Activated CD8-positive, alpha-beta memory T cell treated with anti-CD3 and anti-CD28 coated beads, Interleukin-2, amount 50 U/mL, for 1 hour (primary cell): ENCODE results near the gene FUT7.
"Not testable (repeated sequence)": the region's sequence is repeated elsewhere in the genome, so short reads cannot be mapped to it uniquely, and the experiment has no call there.

Experiments used
- DNase-seq: peaks from one replicate; pipeline ENCODE4 v3.0.0-alpha.2; 2020; ENCODE audit errors: extremely low read depth

FUT7 gene

DNA sequence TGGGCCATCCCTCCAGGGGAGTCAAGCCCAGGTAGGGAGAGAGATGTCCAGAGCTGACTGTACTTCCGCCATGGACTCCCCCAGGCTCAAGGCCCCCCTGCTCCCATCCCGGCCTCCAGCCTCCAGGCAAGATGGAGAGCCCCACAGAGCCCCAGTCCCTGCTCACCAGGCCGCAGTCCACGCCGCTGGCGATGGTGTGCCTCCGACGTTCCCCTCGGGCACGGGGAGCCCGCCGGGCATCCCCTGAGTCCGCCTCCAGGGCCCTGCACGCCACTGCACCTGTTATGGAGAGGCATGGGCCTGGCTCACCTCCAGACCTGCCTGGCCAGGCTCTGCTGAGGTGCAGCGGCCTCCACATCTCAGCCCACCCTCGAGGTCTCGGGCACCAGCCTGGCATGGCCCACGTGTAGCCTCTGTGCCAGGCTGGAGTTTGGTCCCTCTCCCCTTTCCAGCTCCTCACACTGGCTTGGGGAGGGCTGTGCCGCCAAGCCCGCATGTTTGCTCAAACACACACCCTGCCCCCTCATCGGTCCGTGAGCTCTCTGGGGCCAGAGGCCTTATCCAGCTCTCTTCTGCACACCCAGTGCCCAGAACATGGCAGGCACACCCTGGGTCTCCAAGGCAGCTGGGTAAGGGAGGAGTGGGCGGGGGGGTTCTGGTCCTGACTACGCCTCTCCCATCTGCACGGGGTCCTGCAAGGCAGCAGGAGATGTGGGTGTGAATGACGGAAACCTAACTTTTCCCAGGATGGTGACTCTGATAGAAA, 34.4 kb upstream of the FUT7 start:
- DNase-seq: no peak

DNA sequence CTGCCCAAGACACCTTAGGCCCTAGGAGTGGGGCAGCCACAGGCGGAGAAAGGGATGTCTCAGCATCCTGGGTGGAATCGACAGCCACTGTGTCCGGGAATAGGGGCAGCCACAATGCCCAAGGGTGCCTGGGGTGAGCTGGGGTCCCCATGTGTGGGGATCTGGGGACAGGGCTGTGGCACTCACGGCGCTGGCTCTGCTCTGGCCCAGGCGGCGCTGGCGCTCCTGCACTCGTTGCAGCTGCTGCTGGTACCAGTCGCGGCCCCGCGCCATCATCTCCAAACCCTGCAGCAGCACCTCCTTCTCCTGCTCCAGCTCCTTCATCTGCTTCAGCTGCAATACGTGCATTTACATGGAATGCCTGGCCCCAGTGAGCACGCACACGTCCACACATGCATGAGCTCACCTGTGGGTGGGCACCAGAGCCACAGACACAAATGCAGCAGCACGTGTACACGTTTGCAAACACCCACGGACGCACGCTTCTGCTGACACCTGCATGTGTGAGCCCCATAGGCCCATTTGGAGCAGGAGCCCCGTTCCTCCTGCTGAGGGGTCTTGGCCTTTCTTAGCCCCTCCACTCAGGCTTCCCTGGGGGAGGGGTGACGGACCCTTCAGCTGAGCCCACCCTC, 33.6 kb upstream of the FUT7 start:
- DNase-seq: no peak

DNA sequence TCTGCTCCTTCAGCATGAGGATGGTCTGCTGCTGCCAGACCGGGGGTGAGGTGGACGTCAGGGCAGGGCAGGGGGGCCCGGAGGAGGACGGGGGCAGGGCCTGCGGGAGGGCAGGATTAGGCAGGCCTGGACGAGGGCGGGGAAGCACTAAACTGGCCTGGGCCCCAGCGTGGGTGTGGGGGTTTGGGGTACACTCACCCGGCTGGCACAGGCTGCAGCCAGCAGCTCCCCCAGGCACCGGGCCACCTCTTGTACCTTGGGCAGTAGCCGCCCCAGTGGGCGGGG, 32.9 kb upstream of the FUT7 start:
- no peak for DNase-seq

DNA sequence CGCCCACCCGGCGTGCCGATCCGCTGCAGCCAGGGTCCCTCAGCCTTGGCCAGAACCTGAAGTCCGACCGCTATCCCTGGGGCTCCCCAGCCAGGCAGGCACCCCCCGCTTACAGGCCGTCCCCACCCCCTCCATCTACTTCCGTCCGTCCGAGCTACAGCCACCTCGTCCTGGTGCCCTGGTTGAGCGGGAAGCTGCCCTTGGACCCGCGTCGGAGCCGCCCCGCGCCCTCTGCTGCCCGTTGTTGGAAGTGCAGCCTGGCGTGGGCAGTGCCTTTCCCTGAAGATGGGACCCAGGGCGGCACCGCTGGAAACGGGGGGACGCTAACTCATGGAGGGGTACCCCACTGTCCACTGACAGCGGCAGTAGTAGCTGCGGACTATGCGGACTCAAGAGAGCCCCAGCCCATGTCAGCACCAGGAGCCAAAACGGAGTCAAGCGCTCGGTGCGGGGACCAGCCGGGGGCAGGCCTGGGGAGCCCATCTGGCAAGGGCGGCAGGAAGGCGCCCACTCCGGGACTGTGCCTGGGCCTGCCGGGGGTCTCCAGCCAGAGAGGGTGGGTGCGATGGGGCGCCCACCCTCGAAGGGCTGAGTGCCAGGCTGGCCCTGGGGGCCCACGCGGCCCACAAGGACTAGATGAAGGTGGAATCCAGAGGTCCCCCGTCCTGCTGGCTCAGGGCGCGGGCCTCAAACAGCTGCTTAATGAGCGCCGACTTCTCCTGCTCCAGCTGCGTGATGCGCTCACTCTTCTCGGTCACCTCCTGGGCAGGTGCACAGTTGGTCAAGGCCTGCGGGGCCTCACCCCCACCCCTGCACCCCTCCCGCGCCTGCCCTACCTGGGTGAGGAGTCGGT, 32.4 kb upstream of the FUT7 start:
- DNase-seq: no peak

DNA sequence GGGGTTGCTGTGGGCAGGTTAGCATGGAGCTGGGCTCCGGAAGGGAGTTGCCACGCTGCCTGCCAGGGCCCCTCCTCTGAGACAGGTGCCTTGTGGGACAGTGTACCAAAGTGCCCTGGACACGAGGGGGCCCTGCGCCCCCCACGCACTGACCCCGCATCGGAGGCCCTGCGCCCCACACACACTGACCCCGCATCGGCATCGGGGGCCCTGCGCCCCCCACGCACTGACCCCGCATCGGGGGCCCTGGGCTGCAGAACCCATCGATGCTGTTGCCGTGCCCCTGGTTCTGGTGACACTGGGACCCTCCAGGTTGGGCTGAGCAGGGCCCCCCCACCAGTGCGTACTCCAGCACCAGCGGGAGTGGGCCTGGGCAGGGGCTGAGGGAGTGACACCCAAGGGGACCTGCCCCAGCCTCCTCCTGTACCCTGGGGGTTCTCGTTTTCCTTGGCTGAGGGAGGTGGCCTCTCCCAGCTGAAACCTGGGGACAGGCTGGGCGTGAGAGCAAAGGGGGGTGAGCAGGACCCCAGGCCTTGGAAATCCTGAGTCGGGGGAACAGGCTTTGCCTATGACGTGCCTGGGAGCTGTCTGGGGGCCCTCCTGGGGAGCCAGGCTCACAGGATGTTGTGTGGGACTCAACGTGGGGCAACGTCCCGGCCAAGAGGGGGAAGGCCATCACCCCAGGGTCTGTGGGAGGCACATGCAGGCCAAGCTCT, 31.6 kb upstream of the FUT7 start:
- no peak for DNase-seq

DNA sequence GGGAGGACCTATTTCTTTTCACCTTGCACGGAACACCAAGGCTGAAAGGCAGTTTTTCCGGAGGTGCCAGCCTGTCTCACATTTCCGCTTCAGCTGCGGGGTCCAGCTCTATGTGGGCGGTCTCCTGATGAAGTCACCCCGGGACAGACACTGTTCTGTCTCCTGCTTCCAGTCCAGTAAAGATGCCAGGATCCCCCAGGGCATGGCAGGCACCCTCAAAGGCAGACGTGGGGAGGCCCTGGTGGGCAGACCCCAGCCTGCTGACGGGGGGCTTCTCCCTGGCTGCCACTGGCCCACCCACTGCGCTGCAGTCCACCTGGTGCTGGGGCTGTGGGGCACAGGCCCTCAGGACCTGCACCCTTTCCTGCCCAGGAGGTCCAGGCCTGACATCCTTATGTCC, 30.9 kb upstream of the FUT7 start:
- DNase-seq: not testable (repeated sequence)

DNA sequence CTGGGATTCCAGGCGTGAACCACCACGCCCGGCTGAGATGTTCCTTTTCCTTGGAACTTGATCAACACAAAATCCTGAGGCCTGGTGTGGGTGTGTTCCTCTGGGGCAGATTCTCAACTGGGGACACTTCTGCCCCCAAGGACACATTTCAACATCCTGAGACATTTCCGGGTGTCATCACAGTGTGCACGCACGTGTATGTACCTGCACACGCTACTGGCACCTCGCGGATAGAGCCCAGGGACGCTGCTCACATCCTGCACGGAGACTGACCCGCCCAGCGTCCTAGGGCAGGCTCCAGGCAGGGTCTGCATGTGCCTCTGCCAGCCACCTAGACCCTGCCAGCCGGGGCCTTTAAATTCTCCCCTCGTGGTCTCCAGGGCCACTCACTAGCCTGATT, 30.5 kb upstream of the FUT7 start:
- DNase-seq: no peak

DNA sequence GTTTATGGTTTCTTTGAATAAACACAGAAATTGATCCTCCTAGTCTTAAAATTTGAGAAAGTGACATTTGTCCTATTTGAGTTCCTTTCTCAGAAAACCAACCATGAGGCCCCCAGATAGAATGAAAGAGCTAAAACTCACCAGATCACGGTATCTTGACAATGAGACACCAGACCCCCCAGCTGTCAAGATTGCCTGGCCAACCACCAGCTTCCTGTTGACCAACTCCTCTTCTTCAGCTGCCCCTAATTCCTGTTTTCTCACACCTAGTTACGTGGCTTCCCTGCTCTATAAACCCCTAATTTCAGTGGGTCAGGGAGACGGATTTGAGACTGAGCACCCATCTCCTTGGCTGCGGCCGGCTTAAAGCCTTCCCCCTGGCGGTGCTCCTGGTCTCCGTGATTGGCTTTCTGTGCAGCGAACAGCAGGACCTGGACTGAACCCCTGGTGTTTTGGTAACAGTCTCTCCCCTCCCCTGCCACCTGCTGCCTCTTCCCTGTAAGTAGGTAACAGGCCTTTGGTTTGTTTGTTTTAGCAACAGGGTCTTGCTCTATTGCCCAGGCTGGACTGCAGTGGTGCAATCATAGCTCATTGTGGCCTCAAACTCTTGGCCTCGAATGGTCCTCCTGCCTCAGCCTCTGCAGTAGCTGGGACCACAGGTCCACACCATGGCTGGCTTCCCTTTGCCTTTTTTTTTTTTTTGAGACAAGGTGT, 26.8 kb upstream of the FUT7 start:
- no peak for DNase-seq

DNA sequence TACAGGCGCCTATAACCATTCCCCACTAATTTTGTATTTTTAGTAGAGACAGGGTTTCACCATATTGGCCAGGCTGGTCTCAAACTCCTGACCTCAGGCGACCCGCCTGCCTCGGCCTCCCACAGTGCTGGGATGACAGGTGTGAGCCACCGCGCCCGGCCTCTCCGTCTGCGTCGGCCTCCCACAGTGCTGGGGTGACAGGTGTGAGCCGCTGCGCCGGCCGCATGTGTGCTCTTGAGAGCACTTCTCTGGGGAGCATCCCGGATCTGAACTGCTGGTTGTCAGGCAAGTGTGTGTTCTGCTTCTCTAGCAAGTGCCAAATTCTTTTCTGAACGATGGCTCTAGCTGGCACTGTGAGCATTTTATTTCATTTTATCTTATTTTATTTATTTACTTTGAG, 25.7 kb upstream of the FUT7 start:
- DNase-seq: no peak

DNA sequence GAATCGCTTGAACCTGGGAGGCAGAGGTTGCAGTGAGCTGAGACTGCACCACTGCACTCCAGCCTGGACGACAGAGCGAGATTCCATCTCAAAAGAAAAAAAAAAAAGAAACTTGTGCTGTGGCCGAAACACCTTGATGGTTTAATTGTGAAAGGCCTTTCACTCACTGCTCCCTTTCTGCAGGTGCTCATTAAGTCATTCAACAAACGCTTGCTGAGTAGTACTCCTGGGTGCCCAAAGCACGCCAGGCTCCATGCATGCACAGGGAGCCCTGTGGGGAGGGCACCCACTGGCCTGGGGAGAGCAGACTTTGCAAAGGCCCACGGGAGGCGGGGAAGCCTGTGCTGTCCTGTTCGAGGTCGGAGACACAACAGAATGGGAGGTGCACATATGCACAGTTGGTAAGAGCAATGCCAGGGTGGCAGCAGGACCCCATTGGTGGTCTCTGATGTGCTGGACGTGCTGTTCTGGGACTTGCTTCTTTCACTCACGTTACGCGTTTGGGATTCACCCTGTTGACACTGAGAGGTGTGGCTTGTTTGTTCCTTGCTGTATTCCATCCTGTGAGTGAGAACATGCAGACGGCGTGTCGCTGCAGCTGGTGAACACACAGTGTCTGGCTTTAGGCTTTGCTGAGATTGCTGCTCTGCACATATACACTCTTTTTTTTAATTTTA, 25.0 kb upstream of the FUT7 start:
- no peak for DNase-seq

DNA sequence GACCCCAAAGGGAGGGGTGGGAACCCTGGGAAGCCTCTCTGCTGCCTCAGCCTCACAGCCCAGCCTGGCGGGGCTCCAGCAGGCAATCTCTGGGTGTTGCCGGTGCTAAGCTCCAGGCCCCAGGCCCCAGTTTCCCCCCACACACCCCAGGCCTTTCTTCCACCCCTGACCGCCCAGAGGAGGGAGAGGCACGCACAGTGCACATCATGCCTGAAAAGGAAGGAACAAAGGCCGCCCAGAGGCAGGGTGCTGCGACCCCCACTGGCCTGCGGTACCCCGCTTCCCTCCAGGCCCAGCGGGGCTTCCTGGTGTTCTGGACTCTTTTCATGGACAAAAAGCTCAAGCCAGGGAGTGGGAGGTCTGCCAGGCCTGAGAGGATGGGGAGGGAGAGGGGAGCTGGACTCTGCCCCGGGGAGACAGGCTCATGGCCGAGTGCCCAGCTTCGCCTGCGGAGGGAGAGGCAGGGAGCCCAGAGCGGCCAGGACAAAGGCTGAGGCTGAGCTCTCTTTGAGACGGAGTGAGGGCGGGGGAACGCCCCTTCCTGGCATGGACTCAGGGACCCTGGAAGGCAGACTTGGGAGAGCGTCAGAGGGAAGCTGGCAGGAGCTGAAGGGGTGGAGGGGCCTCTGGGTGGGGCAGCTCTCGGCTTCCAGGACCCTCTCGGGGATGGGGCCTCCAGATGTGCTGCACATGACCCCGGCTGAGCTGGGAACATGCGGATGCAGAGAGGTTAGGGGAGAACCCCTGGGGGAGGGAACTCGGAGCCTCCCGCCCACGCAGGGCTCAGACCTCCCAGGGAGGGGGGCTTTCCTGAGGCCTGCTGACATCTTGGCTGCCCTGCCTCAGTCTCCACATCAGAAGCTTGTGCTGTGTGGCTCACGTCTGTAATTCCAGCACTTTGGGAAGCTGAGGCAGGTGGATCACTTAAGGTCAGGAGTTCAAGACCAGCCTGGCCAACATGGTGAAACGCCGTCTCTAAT, 23.8 kb upstream of the FUT7 start:
- DNase-seq: no peak

DNA sequence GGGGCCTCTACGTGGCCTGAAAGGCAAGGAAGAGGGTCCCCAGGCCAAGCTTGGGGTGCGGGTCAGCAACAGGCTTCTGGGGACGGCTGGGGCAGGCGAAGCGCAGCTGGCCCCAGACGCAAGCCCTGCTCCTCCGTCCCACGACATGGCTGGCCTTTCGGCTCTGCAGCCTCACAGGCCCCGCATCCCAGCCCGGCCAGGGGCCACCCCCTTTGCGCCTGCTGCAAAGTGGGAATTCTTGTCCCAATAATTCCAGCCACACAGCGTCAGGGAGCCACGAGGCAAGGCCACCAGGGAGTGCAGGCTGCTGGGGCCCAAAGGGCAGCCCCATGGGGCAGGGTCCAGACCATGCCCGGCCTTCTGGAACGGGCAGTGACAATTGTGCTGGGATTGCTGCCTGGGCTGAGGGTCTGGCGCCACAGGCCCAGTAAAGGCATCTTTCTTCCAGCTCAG, 23.1 kb upstream of the FUT7 start:
- DNase-seq: no peak

DNA sequence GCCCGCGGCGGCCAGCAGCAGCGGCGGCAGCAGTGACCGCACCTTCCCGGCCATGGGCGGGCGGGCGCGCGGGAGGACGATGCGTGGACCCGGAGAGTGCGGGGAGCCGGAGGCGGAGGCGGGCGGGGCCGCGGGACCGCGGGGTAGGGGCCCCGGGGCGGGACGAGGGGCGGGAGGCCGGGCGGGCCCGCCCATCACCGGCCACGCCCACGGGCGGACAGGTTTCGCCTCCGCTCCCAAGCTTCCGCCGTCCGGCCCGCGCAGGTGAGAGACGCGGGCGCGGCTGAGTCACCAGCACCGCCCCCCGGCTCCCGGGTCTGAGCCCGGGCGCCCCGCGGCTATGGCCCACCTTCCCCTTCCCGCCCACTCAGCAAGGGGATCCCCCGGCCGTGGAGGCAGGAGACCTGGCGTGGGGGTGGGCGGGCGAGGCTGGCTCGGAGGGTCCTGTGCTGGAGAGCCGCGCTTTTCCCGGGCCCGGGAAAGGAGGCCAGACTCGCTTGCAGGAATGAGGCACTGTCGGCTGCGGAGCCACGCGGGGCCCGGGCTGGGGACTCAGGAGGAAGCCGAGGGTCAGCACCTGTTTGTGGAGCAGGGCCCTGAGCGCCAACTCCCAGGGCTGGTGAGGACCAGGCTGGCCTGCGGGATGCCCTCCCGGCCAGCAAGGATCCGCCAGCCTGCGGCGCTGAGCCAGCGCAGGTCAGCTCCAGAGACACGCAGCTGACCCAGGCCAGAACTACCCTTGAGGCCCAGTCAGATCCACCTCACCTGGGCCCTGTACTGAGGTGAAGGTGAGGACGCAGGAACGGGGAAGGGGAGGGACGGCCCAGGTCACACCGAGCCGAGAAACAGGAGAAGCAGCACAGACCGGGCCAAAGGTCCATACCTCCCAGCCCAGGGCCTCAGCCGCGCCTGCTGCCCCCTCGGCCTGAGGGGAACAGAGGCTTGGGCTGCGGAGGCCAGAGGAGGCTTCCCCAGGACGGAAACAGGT, 22.4 kb upstream of the FUT7 start, which contains the start of gene ENTPD2:
ENTPD2 (minus strand) TSS at position 118 of the 988 bp plus-strand sequence; CDS start at position 54, 64 bp downstream.
- no peak for DNase-seq

DNA sequence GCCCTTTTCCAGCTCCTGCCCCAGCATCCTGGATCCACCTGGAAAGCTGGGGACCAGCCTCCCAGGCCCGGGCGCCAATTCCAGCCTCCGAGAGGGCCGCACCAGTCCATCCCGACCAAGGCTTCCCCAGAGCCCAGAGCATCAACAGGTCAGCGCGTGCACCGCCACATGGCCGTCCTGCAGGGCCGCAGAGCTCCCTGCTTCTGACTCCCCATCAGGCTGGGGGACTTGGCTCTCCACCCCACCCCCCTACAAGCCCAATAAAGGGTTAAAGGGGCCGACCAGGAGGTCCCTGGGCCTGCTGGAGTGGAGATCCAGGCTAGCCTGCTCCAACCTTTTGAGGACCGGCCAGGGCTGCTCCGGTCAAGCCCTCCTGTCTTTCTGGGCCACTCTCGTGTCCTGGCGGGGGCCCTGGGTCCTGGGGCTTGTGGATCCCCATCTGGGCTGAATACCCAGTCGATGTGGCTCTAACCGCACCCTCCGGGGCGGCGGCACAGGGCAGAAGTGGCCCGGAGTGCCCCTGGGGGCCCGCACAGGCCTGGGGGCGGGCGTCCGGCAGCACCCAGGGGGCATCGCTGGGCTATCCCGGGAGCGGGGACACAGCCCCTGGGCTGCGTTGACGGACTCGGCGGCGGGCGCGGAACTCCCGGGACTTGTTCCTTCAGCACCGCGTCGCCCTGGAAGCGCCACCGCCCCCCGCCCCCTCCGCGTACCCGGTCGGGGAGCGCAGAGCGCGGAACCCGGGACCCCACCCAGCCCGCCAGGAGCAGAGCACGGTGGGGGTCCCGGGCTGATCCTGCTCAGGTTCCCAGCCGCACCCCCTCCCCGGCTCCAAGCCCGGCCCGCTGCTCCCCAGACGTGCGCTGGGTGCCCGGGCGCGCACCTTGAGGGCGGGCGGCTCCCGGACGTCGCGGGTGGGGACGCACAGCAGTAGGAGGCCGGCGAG, 21.4 kb upstream of the FUT7 start:
- no peak for DNase-seq

DNA sequence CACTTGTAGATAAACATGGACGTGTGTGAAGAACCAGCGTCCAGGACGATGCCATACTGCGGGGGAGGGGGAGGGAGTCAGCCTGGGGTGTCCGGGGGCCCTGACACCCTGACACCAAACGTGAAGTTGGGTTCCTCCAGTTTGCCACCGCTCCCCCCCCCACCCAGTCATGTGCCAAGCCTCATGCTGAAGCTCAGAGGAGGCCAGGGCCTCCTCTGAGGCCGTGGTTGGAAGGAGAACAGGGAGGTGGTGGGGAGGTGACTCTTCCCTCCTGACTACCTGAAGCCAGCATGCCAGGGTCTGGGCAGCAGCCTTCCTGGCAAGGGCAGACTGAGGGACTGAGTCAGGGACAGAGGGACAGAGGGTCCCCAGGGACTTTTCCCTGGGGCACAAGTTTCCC, 20.4 kb upstream of the FUT7 start:
- DNase-seq: no peak

DNA sequence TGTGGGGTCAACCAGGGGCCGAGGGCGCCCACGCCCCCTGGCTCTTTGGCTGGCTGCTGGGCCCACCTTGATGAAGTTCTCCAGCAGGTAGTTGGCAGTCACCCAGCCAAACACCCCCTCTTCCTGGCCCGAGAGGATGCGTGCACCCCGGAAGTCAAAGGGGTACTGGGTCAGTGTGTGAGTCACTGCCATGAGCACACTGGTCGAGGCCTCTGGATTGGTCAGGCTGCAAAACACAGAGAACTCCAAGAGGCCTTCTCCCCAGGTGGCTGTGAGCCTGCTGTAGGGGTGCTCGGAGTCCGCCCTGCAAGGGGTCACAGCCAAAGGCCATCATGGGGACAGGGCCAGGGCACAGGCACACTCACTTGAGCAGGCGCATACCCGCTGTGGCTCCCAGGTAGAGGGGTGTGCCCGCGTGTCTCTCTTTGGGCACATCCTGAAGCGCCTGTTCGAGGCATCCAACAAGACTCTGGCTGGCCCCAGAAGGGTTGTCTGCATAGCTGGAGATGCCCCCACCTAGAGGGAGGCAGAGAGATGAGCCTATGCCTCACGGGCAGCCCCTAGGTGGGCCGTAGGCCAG, 19.3 kb upstream of the FUT7 start:
- DNase-seq: no peak

DNA sequence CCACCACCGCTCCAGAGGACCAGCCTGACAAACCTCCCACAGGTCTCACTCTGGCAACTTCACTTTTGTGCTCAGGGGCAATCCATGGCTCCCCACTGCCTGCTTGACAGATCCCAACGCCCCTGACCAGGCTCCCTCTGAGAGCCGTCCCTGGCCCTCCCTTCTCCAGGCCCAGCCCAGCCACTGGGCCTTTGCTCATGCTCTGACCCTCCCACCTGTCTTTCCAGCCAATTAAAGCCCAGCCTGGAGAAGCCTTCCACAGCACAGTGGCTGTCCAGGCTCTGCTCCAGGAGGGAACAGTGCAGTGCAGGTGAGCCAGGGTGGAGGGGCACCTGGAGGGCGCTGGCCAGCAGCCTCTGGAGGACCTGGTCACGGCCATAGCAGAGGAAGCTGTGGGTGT, 18.7 kb upstream of the FUT7 start:
- no peak for DNase-seq
